Measurements from ENCODE around the gene MYH15.

The MYH15 gene

DNA sequence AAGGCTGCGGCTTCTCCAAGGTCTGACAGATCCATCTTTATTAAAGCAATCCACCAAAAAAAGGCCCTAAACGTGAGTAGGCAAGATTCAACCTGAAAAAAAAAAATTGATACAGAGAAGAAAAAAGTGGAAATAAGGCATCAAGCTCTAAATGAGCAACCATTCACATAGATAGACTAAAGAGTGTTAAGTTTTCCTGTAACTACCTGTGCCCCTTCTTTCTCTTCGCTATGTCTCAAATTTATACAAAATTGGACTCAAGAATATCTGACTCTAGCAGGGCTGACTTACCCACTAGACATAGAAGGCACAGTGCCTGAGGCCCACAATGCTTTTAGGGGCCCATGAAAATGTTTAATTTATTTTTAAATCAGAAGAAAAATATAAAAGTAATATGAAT is at the start of gene MYH15:
Gene MYH15 (minus strand): TSS at position 101 of the 400 bp plus-strand sequence. CDS start 66 bp downstream, at position 35.
- FAIRE-seq (no peak), DNase-seq (ENCODE audit: insufficient read length, low spot score) (no peak)

DNA sequence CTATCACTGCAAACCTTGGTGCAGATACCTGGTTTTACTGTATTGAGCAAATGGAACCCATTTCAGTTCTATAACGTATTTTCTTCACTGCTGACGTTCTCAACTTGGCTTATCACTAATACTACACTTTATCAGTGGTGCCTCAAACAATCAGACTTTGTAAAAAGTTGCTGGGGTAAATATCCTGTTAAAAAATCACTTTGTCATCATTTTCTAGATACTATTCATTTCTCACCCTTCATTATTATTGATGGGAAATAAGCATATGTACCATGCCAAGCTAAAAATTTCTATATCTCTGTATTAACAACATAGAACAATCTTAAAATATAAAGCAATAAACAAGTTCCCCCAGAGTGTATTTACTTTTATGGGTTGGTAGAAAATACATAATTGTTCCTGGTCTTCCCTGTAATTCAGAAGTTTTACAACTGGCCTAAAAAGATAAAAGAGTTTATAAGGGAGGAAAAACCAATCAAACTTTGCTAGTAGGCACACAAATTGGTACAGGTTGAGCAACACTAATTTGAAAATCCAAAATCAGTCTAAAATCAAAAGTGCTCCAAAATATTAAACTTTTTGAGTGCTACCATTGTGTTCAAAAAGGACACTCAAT is 45.7 kb upstream of the MYH15 start:
- DNase-seq (ENCODE audit: insufficient read length, low spot score) (no peak), FAIRE-seq (peak; percentile 54)

GRCh38 chr3:108554913-108555571 is 44.6 kb upstream of the MYH15 start:
- FAIRE-seq (no peak), DNase-seq (ENCODE audit: insufficient read length, low spot score) (no peak)

DNA sequence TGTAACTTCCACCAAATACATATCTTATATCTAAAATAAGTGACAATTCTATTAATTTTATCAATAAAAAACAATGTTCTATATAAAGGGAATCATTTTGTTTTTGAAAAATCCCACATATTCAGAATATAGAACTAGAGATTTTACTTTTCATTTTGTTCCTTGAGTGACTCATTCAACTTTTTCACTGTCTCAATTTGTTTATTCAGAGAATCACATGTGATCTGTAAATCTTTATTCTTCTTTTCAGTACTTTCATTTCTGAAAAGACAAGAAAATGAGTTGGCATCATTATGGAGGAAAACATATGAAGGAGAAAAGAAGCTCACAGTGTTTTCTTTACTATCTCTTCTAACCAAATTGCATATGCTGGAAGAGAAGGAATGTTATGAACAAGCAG is 43.8 kb upstream of the MYH15 start:
- FAIRE-seq: no peak
- no peak for DNase-seq (ENCODE audit: insufficient read length, low spot score)

- FAIRE-seq (peak; percentile 78), DNase-seq (ENCODE audit: insufficient read length, low spot score) (no peak)
Measured at GRCh38 chr3:108552267-108553159, 42.1 kb upstream of the MYH15 start.

DNA sequence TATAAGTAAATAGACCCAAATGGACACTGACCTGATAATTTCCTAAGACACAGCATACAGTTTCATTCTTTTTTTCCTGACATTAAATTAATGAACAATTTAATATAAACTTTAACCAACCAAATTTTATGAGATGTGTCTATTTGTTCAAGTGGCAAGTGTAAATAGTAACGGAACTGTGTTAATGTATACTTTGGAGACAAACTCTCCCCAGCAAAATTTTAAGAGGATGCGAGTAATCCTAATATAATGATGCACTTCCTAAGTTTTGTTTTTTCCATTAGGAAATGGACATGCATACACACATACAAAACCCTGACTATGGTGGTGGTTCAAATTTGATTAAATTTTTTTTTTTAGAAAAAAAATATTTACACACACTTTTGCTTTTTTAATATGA is 38.5 kb upstream of the MYH15 start:
- FAIRE-seq (no peak), DNase-seq (ENCODE audit: insufficient read length, low spot score) (no peak)

- DNase-seq (ENCODE audit: insufficient read length, low spot score) (no peak), FAIRE-seq (no peak)
Measured at GRCh38 chr3:108548304-108548703, 37.9 kb upstream of the MYH15 start.

- FAIRE-seq: no peak
- no peak for DNase-seq (ENCODE audit: insufficient read length, low spot score)
Measured at GRCh38 chr3:108546692-108547091, 36.3 kb upstream of the MYH15 start.

DNA sequence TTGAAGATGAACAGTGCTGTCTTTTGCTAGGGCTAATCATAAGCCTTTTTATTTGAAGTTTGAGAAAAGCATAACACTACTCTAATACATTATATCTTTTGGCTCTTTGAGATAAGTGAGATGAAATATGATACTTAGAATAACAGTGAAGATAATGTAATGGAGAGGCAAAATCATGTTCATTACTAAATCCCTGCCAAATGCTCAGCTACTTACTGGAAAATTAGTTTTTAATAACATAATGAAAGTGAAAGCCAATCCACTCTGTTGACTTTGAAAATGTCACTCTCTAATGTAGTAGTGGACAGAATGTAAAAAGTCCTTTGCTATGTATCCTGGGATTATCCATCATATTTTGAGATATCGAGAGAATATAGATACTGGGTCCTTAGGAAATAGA is 35.9 kb upstream of the MYH15 start:
- no peak for DNase-seq (ENCODE audit: insufficient read length, low spot score)
- FAIRE-seq: peak; percentile 68

- FAIRE-seq (no peak), DNase-seq (ENCODE audit: insufficient read length, low spot score) (no peak)
Measured at GRCh38 chr3:108538083-108538482, 27.7 kb upstream of the MYH15 start.

- DNase-seq (ENCODE audit: insufficient read length, low spot score): peak; percentile 9
- peak; percentile 23 for FAIRE-seq
Measured at GRCh38 chr3:108528459-108529252, 18.3 kb upstream of the MYH15 start.

DNA sequence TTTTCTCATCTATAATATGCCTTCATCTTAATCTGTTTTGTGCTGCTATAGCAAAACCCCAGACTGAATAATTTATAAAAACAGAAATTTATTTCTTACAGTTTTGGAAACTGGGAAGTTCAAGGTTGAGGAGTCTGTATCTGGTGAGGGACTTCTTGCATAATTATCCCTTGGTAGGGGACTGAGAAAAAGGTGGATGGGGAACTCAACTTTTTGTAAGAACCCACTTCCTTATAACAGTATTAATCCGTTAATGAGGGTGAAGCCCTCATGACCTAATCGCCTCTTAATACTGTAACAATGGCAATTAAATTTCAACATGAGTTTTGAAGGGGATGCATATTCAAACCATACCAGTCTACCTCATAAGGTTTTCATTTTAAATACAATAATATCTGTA is 17.4 kb upstream of the MYH15 start:
- DNase-seq (ENCODE audit: insufficient read length, low spot score) (no peak), FAIRE-seq (no peak)

GRCh38 chr3:108527109-108527508 is 16.7 kb upstream of the MYH15 start:
- FAIRE-seq (no peak), DNase-seq (ENCODE audit: insufficient read length, low spot score) (no peak)

GRCh38 chr3:108525971-108526370 is 15.6 kb upstream of the MYH15 start:
- FAIRE-seq (no peak), DNase-seq (ENCODE audit: insufficient read length, low spot score) (no peak)

DNA sequence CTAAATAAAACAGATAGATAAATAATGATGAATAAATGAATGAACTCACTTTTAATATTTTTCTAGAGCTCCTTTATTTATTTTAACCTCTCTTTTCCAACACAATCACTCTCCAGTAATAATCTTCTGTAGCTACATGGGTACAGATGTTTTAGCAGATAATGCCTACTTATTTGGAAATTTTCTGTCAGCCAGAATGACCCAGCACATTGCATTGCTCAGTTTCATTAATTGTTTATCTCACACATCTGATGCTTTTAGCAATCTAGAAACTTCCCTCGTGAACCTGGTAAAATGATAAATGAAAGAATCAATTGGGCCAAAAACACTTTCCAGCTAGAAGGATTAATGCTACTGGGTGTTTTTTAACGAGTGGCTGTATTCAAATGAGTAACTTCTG is 14.9 kb upstream of the MYH15 start:
- FAIRE-seq (no peak), DNase-seq (ENCODE audit: insufficient read length, low spot score) (no peak)

DNA sequence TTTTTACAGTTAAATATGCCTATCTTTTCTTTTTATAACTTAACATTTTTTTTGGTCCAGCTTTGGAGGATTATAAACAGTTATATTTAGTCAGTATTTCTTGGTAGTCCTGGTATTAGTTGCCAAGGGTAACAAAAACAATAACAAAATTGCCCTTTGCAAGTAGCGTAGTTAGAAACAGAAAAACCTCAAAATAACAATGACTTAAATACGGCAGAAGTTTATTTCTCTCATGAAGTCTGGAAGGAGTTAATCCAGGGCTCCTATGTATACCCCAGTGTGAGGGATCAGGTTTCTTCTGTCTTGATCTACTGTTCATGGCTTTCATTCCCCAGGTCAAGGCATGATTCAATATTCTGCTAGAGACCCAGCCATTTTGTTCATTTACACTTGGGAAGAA is 14.1 kb upstream of the MYH15 start:
- FAIRE-seq (no peak), DNase-seq (ENCODE audit: insufficient read length, low spot score) (no peak)

DNA sequence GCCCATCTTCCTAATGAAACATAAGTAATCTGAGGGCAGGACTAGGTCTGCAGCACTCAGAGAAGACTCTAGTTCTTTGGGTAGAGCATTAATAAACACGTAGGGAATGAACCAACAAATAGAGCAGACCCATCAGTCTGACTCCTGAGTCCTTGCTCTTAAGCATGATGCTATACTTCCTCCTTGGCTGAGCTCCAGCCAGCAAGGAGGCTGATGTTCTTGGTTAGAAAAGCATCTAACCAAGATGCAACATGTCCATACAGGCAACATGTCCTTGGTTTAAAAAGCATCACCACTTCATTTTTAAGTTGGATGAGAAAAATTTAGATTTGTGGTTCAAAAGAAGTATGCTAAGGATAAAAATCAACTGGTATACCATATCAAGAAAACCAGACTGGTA is 8.5 kb upstream of the MYH15 start:
- DNase-seq (ENCODE audit: insufficient read length, low spot score) (no peak), FAIRE-seq (no peak)

DNA sequence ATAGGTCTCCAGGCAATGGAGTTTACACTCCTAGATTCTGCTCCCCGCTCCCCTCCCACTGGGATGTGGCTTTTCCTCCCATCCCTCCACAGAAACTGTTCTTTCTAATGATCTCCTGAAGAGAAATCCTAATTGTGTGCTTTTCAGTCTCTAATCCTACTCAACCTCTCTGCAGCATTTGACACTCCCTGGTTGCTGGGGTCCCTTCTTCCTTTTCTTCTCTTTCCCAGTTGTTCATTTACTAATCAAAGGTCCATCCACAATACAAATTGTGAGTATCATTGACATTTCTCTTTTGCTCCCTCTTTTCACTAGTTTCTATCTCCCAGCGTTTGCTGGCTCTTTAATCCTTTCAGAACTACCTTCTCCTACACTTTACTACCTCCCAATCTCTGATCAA is 6.5 kb upstream of the MYH15 start:
- FAIRE-seq (no peak), DNase-seq (ENCODE audit: insufficient read length, low spot score) (no peak)

GRCh38 chr3:108513961-108514360 is 3.6 kb upstream of the MYH15 start:
- FAIRE-seq: no peak
- no peak for DNase-seq (ENCODE audit: insufficient read length, low spot score)

DNA sequence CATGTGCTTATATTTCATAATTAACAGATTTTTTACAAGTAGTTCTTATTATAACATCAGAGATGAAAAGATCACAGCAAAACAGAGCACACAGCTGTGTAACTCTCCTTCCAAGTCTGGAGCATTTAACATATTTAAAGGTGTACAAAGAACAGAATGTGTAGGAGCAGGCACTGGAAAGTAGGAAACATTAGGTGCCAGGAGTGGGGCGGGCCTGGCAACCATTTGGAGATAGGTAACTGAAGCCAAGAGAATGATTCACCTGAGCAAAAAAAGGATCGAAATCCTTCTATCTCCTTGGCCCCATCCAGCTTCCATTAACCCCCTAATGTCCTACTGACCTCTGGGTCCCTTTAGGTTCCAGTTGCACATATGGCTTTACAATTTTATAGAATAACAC is 2.3 kb upstream of the MYH15 start:
- no peak for DNase-seq (ENCODE audit: insufficient read length, low spot score)
- no peak for FAIRE-seq

GRCh38 chr3:108511490-108511889 is 1.1 kb upstream of the MYH15 start:
- DNase-seq (ENCODE audit: insufficient read length, low spot score) (no peak), FAIRE-seq (no peak)
